HepG2 (cell line): Measurements from ENCODE around the gene HSP90AB1. TPM values are rescaled to one million over a fixed set of nuclear protein-coding genes. Genes with fewer than 3 reads are reported as not detected.
A peak's percentile ranks its signal among the peaks of the same experiment; 100 is the strongest.

Experiments
- HOXA9 ChIP-seq: sonication (generic); formaldehyde crosslinking; IDR thresholded peaks from 2 replicates; pipeline ENCODE4 v1.8.1; 2022; ENCODE audit warnings: missing genetic modification reagents, mild to moderate bottlenecking, moderate library complexity, borderline replicate concordance
- KAT2B ChIP-seq: fragments of 150-350 bp; IDR thresholded peaks from 2 replicates; pipeline ENCODE4 v1.6.1; 2014; ENCODE audit warnings: low read depth, low read length, borderline replicate concordance
- KDM1A ChIP-seq: IDR thresholded peaks from 2 replicates; pipeline ENCODE4 v1.6.1; 2016; ENCODE audit warnings: missing compliant biosample characterization
- MAFF ChIP-seq: IDR thresholded peaks from 2 replicates; pipeline ENCODE4 v1.6.1; 2011; ENCODE audit warnings: low read depth, low read length, improper control_type of control experiment
- NPAS2 ChIP-seq: sonication (generic); formaldehyde crosslinking; IDR thresholded peaks from 2 replicates; pipeline ENCODE4 v1.8.0; 2022; ENCODE audit warnings: mild to moderate bottlenecking, missing genetic modification reagents, borderline replicate concordance
- NR2F2 ChIP-seq: IDR thresholded peaks from 2 replicates; pipeline ENCODE4 v1.6.1; 2012; ENCODE audit warnings: low read depth, inconsistent platforms, borderline replicate concordance
- SAFB2 ChIP-seq: sonication (generic); formaldehyde crosslinking; IDR thresholded peaks from 2 replicates; pipeline ENCODE4 v1.5.1; 2020; ENCODE audit warnings: missing genetic modification reagents, low read depth, mild to moderate bottlenecking, borderline replicate concordance
- SMAD1 ChIP-seq: sonication (generic); formaldehyde crosslinking; IDR thresholded peaks from 2 replicates; pipeline ENCODE4 v1.4.0; 2020; ENCODE audit warnings: missing genetic modification reagents, low read depth, mild to moderate bottlenecking, borderline replicate concordance
- SOX13 ChIP-seq, 3 experiments: fragments of 450-650 bp in 1 of 3; sonication (generic) in 1 of 3; formaldehyde crosslinking in 1 of 3; IDR thresholded peaks in 2 of 3; conservative IDR thresholded peaks in 1 of 3; 2 replicates each; pipeline versions ENCODE4 v1.5.0 to v1.6.1; 2016 to 2020; ENCODE audit warnings: antibody characterized with exemption in 1 of 3, mild to moderate bottlenecking in 1 of 3, missing compliant biosample characterization in 1 of 3, missing genetic modification reagents in 1 of 3, moderate library complexity in 1 of 3
- SPEN ChIP-seq: sonication (generic); formaldehyde crosslinking; IDR thresholded peaks from 2 replicates; pipeline ENCODE4 v1.5.1; 2020; ENCODE audit warnings: low read depth, mild to moderate bottlenecking, missing genetic modification reagents
- STAT5B ChIP-seq: sonication (generic); formaldehyde crosslinking; IDR thresholded peaks from 2 replicates; pipeline ENCODE4 v1.4.0; 2020; ENCODE audit warnings: missing genetic modification reagents
- TBX2 ChIP-seq: sonication (generic); formaldehyde crosslinking; IDR thresholded peaks from 2 replicates; pipeline ENCODE4 v1.5.0; 2020; ENCODE audit warnings: missing genetic modification reagents, mild to moderate bottlenecking, borderline replicate concordance
- TOPORS ChIP-seq: sonication (generic); formaldehyde crosslinking; IDR thresholded peaks from 2 replicates; pipeline ENCODE4 v1.8.0; 2023; ENCODE audit warnings: mild to moderate bottlenecking, missing genetic modification reagents
- TRIM24 ChIP-seq: sonication (generic); formaldehyde crosslinking; IDR thresholded peaks from 2 replicates; pipeline ENCODE4 v1.8.0; 2022; ENCODE audit warnings: mild to moderate bottlenecking, missing genetic modification reagents
- ZC3H4 ChIP-seq: sonication (generic); formaldehyde crosslinking; IDR thresholded peaks from 2 replicates; pipeline ENCODE4 v1.4.0; 2020; ENCODE audit warnings: missing genetic modification reagents, borderline replicate concordance
- ZKSCAN5 ChIP-seq: sonication (generic); formaldehyde crosslinking; IDR thresholded peaks from 2 replicates; pipeline ENCODE4 v1.5.1; 2020; ENCODE audit warnings: mild to moderate bottlenecking, missing genetic modification reagents
- ZNF367 ChIP-seq: sonication (generic); formaldehyde crosslinking; IDR thresholded peaks from 2 replicates; pipeline ENCODE4 v1.4.0; 2020; ENCODE audit warnings: missing genetic modification reagents, borderline replicate concordance
- ZNF441 ChIP-seq: sonication (generic); formaldehyde crosslinking; IDR thresholded peaks from 2 replicates; pipeline ENCODE4 v1.7.0; 2021; ENCODE audit warnings: missing genetic modification reagents, borderline replicate concordance
- ZNF468 ChIP-seq: sonication (generic); formaldehyde crosslinking; IDR thresholded peaks from 2 replicates; pipeline ENCODE4 v1.8.0; 2022; ENCODE audit warnings: mild to moderate bottlenecking, moderate library complexity, missing genetic modification reagents
- ZNF713 ChIP-seq: sonication (generic); formaldehyde crosslinking; IDR thresholded peaks from 2 replicates; pipeline ENCODE4 v1.4.0; 2020; ENCODE audit warnings: mild to moderate bottlenecking, missing genetic modification reagents
- ZNF737 ChIP-seq: sonication (generic); formaldehyde crosslinking; IDR thresholded peaks from 2 replicates; pipeline ENCODE4 v1.5.0; 2020; ENCODE audit warnings: missing genetic modification reagents, mild to moderate bottlenecking, borderline replicate concordance
- ZNF816 ChIP-seq: sonication (generic); formaldehyde crosslinking; IDR thresholded peaks from 2 replicates; pipeline ENCODE4 v1.8.0; 2022; ENCODE audit warnings: missing genetic modification reagents, mild to moderate bottlenecking, borderline replicate concordance
- ZSCAN9 ChIP-seq: IDR thresholded peaks from 2 replicates; pipeline ENCODE4 v1.6.1; 2016; ENCODE audit warnings: borderline replicate concordance
- polyA plus RNA-seq, 8 experiments: library from polyadenylated mRNA; depleted of rRNA in 3 of 8; stranded (reverse) in 7 of 8; unstranded in 1 of 8; fragments of >200 nt; fragmentation: Illumina TruSeq in 4 of 8; extraction: Trizol in 4 of 8; gene quantifications; 2 replicates each; pipeline versions ENCODE4 v1.2.1 to v1.2.3, GENCODE V29; 2011 to 2016; ENCODE audit warnings: low read depth in 4 of 8, missing spikeins in 1 of 8, mixed read lengths in 1 of 8; ENCODE audit not compliant: insufficient read depth in 1 of 8
- total RNA-seq, 5 experiments: library from RNA; depleted of rRNA; stranded (reverse); fragments of >200 nt; fragmentation: Illumina TruSeq; extraction: Trizol; gene quantifications; 2 replicates each; pipeline ENCODE4 v1.2.3, GENCODE V29; 2016; ENCODE audit warnings: low read depth in 1 of 5
- TF ChIP-seq, protein P1 (sequence below): sonication (generic); formaldehyde crosslinking; IDR thresholded peaks from 2 replicates; pipeline ENCODE4 v1.5.1; 2020; ENCODE audit warnings: missing genetic modification reagents, mild to moderate bottlenecking, borderline replicate concordance
- TF ChIP-seq, protein P2 (sequence below), 2 experiments: sonication (generic) in 1 of 2; formaldehyde crosslinking in 1 of 2; IDR thresholded peaks; 2 replicates each; pipeline versions ENCODE4 v1.4.0 to v1.6.1; 2016 to 2020; ENCODE audit warnings: borderline replicate concordance in 1 of 2, low read depth in 1 of 2, mild to moderate bottlenecking in 1 of 2, missing genetic modification reagents in 1 of 2

Gene HSP90AB1
- total and polyA plus RNA-seq, 2 of the 13 experiments (the other 11 are each of a cell fraction or from before 2014, with no cell fraction given), result 1,325 to 1,472 TPM

DNA sequence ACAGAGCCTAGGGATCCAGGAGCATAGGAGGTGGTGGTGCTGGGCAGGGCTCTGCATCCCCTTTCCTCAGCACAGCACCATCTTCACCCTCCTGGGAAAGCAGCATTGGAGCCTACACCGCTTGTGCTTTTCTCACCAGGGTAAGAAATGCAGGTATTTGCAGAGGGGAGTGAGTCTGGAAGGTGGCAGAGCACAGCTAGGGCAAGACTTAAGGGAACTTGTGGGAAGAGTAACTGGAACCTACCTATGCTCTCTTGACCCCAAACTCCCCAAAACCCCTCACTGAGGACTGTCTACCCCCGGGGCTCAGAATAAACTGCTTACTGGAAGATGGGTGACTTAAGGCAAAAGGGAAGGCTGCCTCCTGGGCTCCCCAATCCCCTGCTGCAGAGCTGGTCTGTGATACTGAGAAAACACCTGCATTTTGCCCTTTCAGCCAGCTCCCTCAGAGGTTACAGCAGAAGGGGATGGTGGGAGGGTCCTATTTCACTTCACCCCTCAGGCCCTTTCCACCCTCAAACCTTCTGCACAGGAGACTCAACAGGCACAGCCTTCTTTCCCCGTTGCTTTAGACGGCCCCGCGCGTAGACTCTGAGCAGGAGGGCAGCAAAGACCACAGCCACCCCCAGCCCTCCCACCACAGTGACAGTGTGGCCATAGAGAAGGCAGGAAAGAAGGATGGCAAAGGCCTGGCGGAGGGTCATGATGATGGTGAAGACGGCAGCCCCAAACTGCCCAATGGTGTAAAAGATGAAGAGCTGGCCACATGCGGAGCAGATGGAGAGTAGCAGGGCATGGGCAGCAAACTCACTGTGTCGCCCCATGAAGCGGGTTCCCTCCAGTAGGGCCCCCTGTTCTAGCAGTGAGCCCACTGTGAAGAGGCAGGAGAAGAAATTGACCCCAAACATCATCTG is 7.5 kb downstream of the HSP90AB1 start (continued):
- TF ChIP-seq, protein P1, sequence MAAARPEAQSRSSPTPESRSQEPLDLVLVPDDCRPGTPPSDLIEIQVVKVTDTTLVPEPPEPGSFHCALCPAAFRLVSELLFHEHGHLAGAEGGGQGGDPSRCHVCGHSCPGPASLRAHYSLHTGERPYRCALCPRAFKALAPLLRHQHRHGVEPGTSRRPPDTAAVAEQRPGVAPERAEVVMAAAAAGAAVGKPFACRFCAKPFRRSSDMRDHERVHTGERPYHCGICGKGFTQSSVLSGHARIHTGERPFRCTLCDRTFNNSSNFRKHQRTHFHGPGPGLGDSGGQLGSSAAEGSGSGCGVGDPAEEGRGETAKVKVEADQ, result 0 out of 2 replicates have a peak, but pooled peaks have one; percentile 23
- TF ChIP-seq KAT2B (no peak), ZSCAN9 (no peak), HOXA9 (CRISPR knock-in tag) (no peak), ZKSCAN5 (no peak), SMAD1 (CRISPR knock-in tag) (no peak), NR2F2 (no peak), TOPORS (no peak), ZC3H4 (peak; percentile 93; the same call in 1 of the 2 replicates), SPEN (CRISPR knock-in tag) (no peak), SAFB2 (CRISPR knock-in tag) (no peak), MAFF (no peak), ZNF713 (CRISPR knock-in tag) (no peak), ZNF468 (no peak), TRIM24 (CRISPR knock-in tag) (no peak), ZNF441 (no peak), ZNF737 (CRISPR knock-in tag) (no peak), ZNF816 (CRISPR knock-in tag) (no peak), NPAS2 (CRISPR knock-in tag) (no peak), TBX2 (CRISPR knock-in tag) (no peak), STAT5B (no peak), ZNF367 (CRISPR knock-in tag) (no peak), KDM1A (CRISPR knock-in tag) (no peak), SOX13 (IDR thresholded peaks at IDR 0.05) (no peak), SOX13 (CRISPR knock-in tag; conservative IDR thresholded peaks at IDR 0.05 in 1 of 2, IDR thresholded peaks at IDR 0.05 in 1 of 2) (peak in 1 of 2 experiments; percentile 38; a peak in 1 of 4 replicates)
- TF ChIP-seq, protein P2, sequence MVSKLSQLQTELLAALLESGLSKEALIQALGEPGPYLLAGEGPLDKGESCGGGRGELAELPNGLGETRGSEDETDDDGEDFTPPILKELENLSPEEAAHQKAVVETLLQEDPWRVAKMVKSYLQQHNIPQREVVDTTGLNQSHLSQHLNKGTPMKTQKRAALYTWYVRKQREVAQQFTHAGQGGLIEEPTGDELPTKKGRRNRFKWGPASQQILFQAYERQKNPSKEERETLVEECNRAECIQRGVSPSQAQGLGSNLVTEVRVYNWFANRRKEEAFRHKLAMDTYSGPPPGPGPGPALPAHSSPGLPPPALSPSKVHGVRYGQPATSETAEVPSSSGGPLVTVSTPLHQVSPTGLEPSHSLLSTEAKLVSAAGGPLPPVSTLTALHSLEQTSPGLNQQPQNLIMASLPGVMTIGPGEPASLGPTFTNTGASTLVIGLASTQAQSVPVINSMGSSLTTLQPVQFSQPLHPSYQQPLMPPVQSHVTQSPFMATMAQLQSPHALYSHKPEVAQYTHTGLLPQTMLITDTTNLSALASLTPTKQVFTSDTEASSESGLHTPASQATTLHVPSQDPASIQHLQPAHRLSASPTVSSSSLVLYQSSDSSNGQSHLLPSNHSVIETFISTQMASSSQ (IDR thresholded peaks at IDR 0.05; ENCODE audit: low read depth), result no peak
- TF ChIP-seq, protein P2 (CRISPR knock-in tag; IDR thresholded peaks at IDR 0.05; ENCODE audit: borderline replicate concordance), result no peak
